GM18517 (cell line): Measurements from ENCODE around the gene TSHR.

ENCODE experiments used
- ATAC-seq: cut with Tn5 transposase; IDR thresholded peaks from one replicate; pipeline ENCODE4 v1.9.1; 2021; ENCODE audit warnings: mild to moderate bottlenecking, moderate library complexity; ENCODE audit not compliant: unreplicated experiment

TSHR gene

GRCh38 chr14:81127785-81128184 is 172.4 kb downstream of the TSHR start:
- no peak for ATAC-seq

GRCh38 chr14:81129242-81129641 is 173.8 kb downstream of the TSHR start:
- no peak for ATAC-seq

- ATAC-seq: no peak
These were observed 177.0 kb downstream of the TSHR start for GRCh38 chr14:81132468-81132867.

- ATAC-seq: no peak
These were observed 178.0 kb downstream of the TSHR start for GRCh38 chr14:81133400-81133799.

GRCh38 chr14:81137316-81137715 is 181.9 kb downstream of the TSHR start:
- no peak for ATAC-seq

- ATAC-seq: no peak
These were observed 183.0 kb downstream of the TSHR start for GRCh38 chr14:81138429-81138828.

- no peak for ATAC-seq
These were observed 186.0 kb downstream of the TSHR start for GRCh38 chr14:81141426-81141825.

- no peak for ATAC-seq
These were observed 188.4 kb downstream of the TSHR start for GRCh38 chr14:81143793-81144192.

GRCh38 chr14:81144824-81145603 is 189.6 kb downstream of the TSHR start:
- no peak for ATAC-seq

GRCh38 chr14:81147140-81147897 is 191.9 kb downstream of the TSHR start:
- no peak for ATAC-seq

GRCh38 chr14:81148635-81149034 is 193.2 kb downstream of the TSHR start:
- ATAC-seq: no peak

- no peak for ATAC-seq
These were observed 197.8 kb downstream of the TSHR start for GRCh38 chr14:81153187-81153586.

GRCh38 chr14:81157431-81157830 is 202.0 kb downstream of the TSHR start:
- no peak for ATAC-seq

GRCh38 chr14:81161088-81161487 is 205.7 kb downstream of the TSHR start:
- ATAC-seq: no peak

GRCh38 chr14:81161749-81162148 is 206.3 kb downstream of the TSHR start:
- no peak for ATAC-seq

GRCh38 chr14:81162941-81163340 is 207.5 kb downstream of the TSHR start:
- no peak for ATAC-seq

- peak; percentile 94 for ATAC-seq
These were observed 208.8 kb downstream of the TSHR start for GRCh38 chr14:81164167-81164774.

- no peak for ATAC-seq
These were observed 209.8 kb downstream of the TSHR start for GRCh38 chr14:81165188-81165587.

- ATAC-seq: no peak
These were observed 210.7 kb downstream of the TSHR start for GRCh38 chr14:81166121-81166520.

GRCh38 chr14:81169267-81169666 is 213.8 kb downstream of the TSHR start:
- ATAC-seq: no peak

- peak; percentile 5 for ATAC-seq
These were observed 214.3 kb downstream of the TSHR start for GRCh38 chr14:81169711-81170103.
